CD14-positive monocyte (primary cell): ENCODE measurements around the gene PKM. TPM values are rescaled to one million over a fixed set of nuclear protein-coding genes. Genes with fewer than 3 reads are reported as not detected.

Experiments used
- DNase-seq, 3 donors: peaks; one replicate each; pipeline ENCODE4 v3.0.0-alpha.2; 2011 to 2022
- H2AFZ ChIP-seq: 2 replicates; pipeline ENCODE4 v1.6.0; 2012; ENCODE audit warnings: mild to moderate bottlenecking, low read depth, low read length, inconsistent platforms; ENCODE audit not compliant: insufficient read depth, poor library complexity, severe bottlenecking
- H3K27ac ChIP-seq, 2 donors: 1 replicate in 1 of 2; 2 replicates in 1 of 2; pipeline ENCODE4 v1.5.1; 2012 to 2013; ENCODE audit warnings: low read length in 2 of 2, control low read depth in 1 of 2, inconsistent platforms in 1 of 2, low read depth in 1 of 2, mild to moderate bottlenecking in 1 of 2
- H3K27me3 ChIP-seq, 2 donors: one replicate each; pipeline versions ENCODE4 v1.6.0 to v1.6.1; 2011 to 2013; ENCODE audit warnings: low read length in 2 of 2; ENCODE audit not compliant: control insufficient read depth in 2 of 2, insufficient read depth in 2 of 2
- H3K36me3 ChIP-seq, 2 donors: replicated peaks in 1 of 2; 1 replicate in 1 of 2; 2 replicates in 1 of 2; pipeline versions ENCODE4 v1.5.1 to v1.6.1; 2012 to 2013; ENCODE audit warnings: low read length in 2 of 2, control low read depth in 1 of 2, inconsistent platforms in 1 of 2, mild to moderate bottlenecking in 1 of 2; ENCODE audit not compliant: insufficient read depth in 2 of 2, control insufficient read depth in 1 of 2
- H3K4me1 ChIP-seq, 2 donors: 1 replicate in 1 of 2; 2 replicates in 1 of 2; pipeline versions ENCODE4 v1.5.1 to v1.6.1; 2012 to 2013; ENCODE audit warnings: low read length in 2 of 2, control low read depth in 1 of 2, inconsistent platforms in 1 of 2, mild to moderate bottlenecking in 1 of 2, moderate library complexity in 1 of 2; ENCODE audit not compliant: insufficient read depth in 2 of 2, control insufficient read depth in 1 of 2
- H3K4me2 ChIP-seq: replicated peaks from 2 replicates; pipeline ENCODE3; 2012; ENCODE audit warnings: low read length, moderate library complexity, mild to moderate bottlenecking; ENCODE audit not compliant: poor library complexity, severe bottlenecking; ENCODE audit errors: extremely low read depth
- H3K4me3 ChIP-seq, 3 experiments: fragments of 200-600 bp in 1 of 3; sonication (generic) in 1 of 3; replicated peaks in 1 of 3; 1 replicate in 2 of 3; 2 replicates in 1 of 3; pipeline ENCODE4 v1.5.1; 2011 to 2013; ENCODE audit warnings: low read length in 3 of 3, mild to moderate bottlenecking in 3 of 3, control low read depth in 2 of 3, low read depth in 2 of 3, inconsistent platforms in 1 of 3, moderate library complexity in 1 of 3
- H3K79me2 ChIP-seq: 2 replicates; pipeline ENCODE4 v1.6.0; 2012; ENCODE audit warnings: mild to moderate bottlenecking, control low read depth, inconsistent platforms, low read length, moderate library complexity; ENCODE audit not compliant: insufficient read depth
- H3K9ac ChIP-seq: 2 replicates; pipeline ENCODE4 v1.6.0; 2017; ENCODE audit warnings: low read length, mild to moderate bottlenecking; ENCODE audit not compliant: insufficient read depth, poor library complexity, severe bottlenecking
- H3K9me3 ChIP-seq, 2 donors: replicated peaks in 1 of 2; 1 replicate in 1 of 2; 2 replicates in 1 of 2; pipeline versions ENCODE4 v1.5.1 to v1.6.1; 2012 to 2013; ENCODE audit warnings: low read length in 2 of 2, control low read depth in 1 of 2; ENCODE audit not compliant: control insufficient read depth in 1 of 2, insufficient read depth in 1 of 2
- H4K20me1 ChIP-seq: 2 replicates; pipeline ENCODE4 v1.6.0; 2012; ENCODE audit warnings: mild to moderate bottlenecking, low read length, control low read depth, moderate library complexity; ENCODE audit not compliant: insufficient read depth
- H3K27ac Mint-ChIP-seq, 7 donors: one replicate each; pipeline ENCODE4 v1.8.0; 2020; ENCODE audit warnings: mild to moderate bottlenecking in 7 of 7, mixed read lengths in 7 of 7, moderate library complexity in 6 of 7, inconsistent platforms in 2 of 7
- H3K27me3 Mint-ChIP-seq, 3 donors: one replicate each; pipeline ENCODE4 v1.8.0; 2021 to 2022; ENCODE audit warnings: low read depth in 3 of 3, mild to moderate bottlenecking in 3 of 3, mixed read lengths in 3 of 3, moderate library complexity in 3 of 3, inconsistent platforms in 1 of 3
- H3K36me3 Mint-ChIP-seq, 2 donors: one replicate each; pipeline ENCODE4 v1.8.0; 2020; ENCODE audit warnings: mixed read lengths in 2 of 2, inconsistent platforms in 1 of 2, mild to moderate bottlenecking in 1 of 2
- H3K4me1 Mint-ChIP-seq: one replicate; pipeline ENCODE4 v1.8.0; 2020; ENCODE audit warnings: mild to moderate bottlenecking, mixed read lengths
- H3K4me3 Mint-ChIP-seq, 2 donors: one replicate each; pipeline ENCODE4 v1.8.0; 2020; ENCODE audit warnings: mild to moderate bottlenecking in 2 of 2, mixed read lengths in 2 of 2, moderate library complexity in 1 of 2
- H3K9me3 Mint-ChIP-seq, 7 donors: one replicate each; pipeline ENCODE4 v1.8.0; 2020 to 2022; ENCODE audit warnings: mixed read lengths in 7 of 7, mild to moderate bottlenecking in 6 of 7, moderate library complexity in 6 of 7, inconsistent platforms in 2 of 7
- CTCF ChIP-seq: fragments of 200-600 bp; IDR thresholded peaks from one replicate; pipeline ENCODE4 v1.8.0; 2022; ENCODE audit warnings: antibody characterized with exemption, mild to moderate bottlenecking
- WGBS: methylation state at CpG from one replicate; pipeline ENCODE4 v1.1.5; 2013; ENCODE audit warnings: missing lambda C conversion rate; ENCODE audit not compliant: insufficient coverage; 5-methylcytosine and 5-hydroxymethylcytosine counted together
- intact Hi-C, 2 donors: fragments of 100-400 bp; cut with micrococcal nuclease; formaldehyde crosslinking; loops; one replicate each; pipeline versions ENCODE4 v1.15.0 to v1.15.1; 2023
- polyA minus RNA-seq: library from RNA; depleted of rRNA, polyadenylated mRNA; stranded (reverse); fragments of >200 nt; gene quantifications from 2 replicates; pipeline ENCODE4 v1.2.3, GENCODE V29; 2012
- polyA plus RNA-seq, 3 donors: library from polyadenylated mRNA; depleted of rRNA in 1 of 3; unstranded in 2 of 3; stranded (reverse) in 1 of 3; fragments of 300-500 nt in 2 of 3; fragments of >200 nt in 1 of 3; fragmentation: Illumina TruSeq in 2 of 3; gene quantifications; 1 replicate in 2 of 3; 2 replicates in 1 of 3; pipeline ENCODE4 v1.2.3, GENCODE V29; 2012 to 2021
- total RNA-seq, 12 experiments: library from RNA in 1 of 12; stranded (reverse) in 1 of 12; fragments of 120-200 nt in 1 of 12; gene quantifications; one replicate each; pipeline ENCODE4 v1.2.4 and lab custom pipeline; 2013 to 2026; ENCODE audit warnings: mixed read lengths in 6 of 12, inconsistent platforms in 1 of 12

PKM gene
- 708 TPM for total RNA-seq (2013)
- polyA plus RNA-seq (100 to 1,000 TPM; 544 to 999 (median 986) TPM), polyA minus RNA-seq (556 and 786 TPM in 2 replicates), total RNA-seq (lab: John Stamatoyannopoulos, UW) (616 to 1,966 (median 911) reads per million in 11 experiments)

DNA sequence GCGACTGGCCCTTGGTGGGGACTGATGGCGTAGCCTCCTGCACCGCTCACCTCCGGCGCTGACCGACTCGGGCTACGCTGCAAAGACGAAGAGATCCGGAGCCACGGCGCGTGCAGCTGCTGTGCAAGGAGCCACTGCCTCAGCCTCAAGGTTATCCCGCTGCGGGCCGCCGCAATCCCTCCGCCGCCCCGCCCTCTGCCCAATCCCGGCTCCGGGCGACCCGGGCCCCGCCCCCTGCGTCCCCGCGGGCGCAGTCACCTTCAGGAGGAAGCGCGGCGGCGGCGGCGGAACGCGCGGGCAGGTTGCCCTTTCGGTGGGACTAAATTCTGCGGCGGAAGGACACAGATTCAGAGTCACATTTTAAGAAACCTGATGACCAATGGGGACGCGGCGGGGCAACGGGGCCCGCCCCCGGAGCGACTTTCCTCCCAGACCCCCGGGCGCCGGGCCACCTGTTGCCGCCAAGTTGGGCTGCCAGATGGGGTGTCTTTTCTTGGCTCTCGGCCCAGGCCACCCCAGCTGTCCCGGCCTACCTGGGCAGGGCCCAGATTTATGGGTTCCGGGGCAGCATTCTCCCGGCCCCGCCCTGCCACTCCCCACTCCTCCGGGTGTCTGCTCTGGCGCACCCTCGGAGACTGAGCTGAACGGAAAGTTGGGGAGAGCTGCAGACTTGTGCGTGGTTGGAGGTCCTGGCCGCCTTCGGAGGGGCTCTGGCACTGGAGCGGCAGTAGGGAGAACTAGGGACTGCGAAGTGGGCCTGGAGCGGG is at the start of gene PKM:
Gene PKM (minus strand): TSS at position 125 of the 767 bp plus-strand sequence. CDS start 12,093 bp downstream, outside the sequence.
- H3K9me3 ChIP-seq: no peaks in the 10 kb centered on the region
- H3K27ac Mint-ChIP-seq: peak within 1 kb of the TSS; percentile 98 to 100 (median 100)
- intact Hi-C loops: loop anchor here (1.0 to 5.0 kb wide), 3 partner anchors 34 to 41 kb away; partner anchors contain the start of genes PARP6 (in 2 of the 2) and GRAMD2A (in 1 of the 2)
- H3K27ac ChIP-seq: peak within 1 kb of the TSS; percentile 98 to 100
- peak within 1 kb of the TSS; percentile 91 to 95 (median 95) for H3K4me3 ChIP-seq
- no peaks in the 10 kb centered on the region for H3K27me3 Mint-ChIP-seq
- H3K36me3 Mint-ChIP-seq: peaks cover 0 to 4% of the 10 kb centered on the region in 2 donors
- H3K4me3 Mint-ChIP-seq: peak within 1 kb of the TSS; percentile 99
- H3K4me1 Mint-ChIP-seq: peaks cover 59% of the 10 kb centered on the region
- H3K36me3 ChIP-seq: no peaks in the 10 kb centered on the region
- peak; percentile 90 to 95 (median 94) for DNase-seq
- H4K20me1 ChIP-seq: peaks cover 14% of the 10 kb centered on the region
- H3K9ac ChIP-seq: peak within 1 kb of the TSS; percentile 98
- H3K4me1 ChIP-seq: peaks cover 61 to 66% of the 10 kb centered on the region in 2 donors
- H3K79me2 ChIP-seq: peaks cover 54% of the 10 kb centered on the region
- no peak for TF ChIP-seq CTCF
- no peaks in the 10 kb centered on the region for H3K27me3 ChIP-seq
- peak within 1 kb of the TSS; percentile 63 for H2AFZ ChIP-seq
- H3K4me2 ChIP-seq: peak within 1 kb of the TSS; percentile 86
- WGBS: 0% methylated on average over 59 of the region's 67 CpGs
- H3K9me3 Mint-ChIP-seq: peaks cover 0 to 2% (median 0%) of the 10 kb centered on the region in 7 donors

GRCh38 chr15:72280751-72281150 is 49.8 kb upstream of the PKM start:
- Histone ChIP-seq H3K27ac (no peak overlapping the region), H3K36me3 (no peaks in the 10 kb centered on the region), H3K4me2 (no peak overlapping the region), H3K79me2 (no peaks in the 10 kb centered on the region), H3K9ac (no peak overlapping the region), H4K20me1 (no peaks in the 10 kb centered on the region), H3K27me3 (no peaks in the 10 kb centered on the region), H3K4me1 (no peaks in the 10 kb centered on the region), H3K9me3 (no peaks in the 10 kb centered on the region), H3K4me3 (no peak overlapping the region), H2AFZ (no peak overlapping the region)
- intact Hi-C loops: no loop called here
- Mint-ChIP-seq H3K27ac (no peak overlapping the region), H3K4me3 (no peak overlapping the region), H3K9me3 (peaks cover 0 to 2% (median 0%) of the 10 kb centered on the region in 7 donors), H3K27me3 (peaks cover 3 to 9% (median 3%) of the 10 kb centered on the region in 3 donors), H3K4me1 (no peaks in the 10 kb centered on the region), H3K36me3 (peaks cover 0 to 3% of the 10 kb centered on the region in 2 donors)
- 95% methylated on average over 2 of the region's 2 CpGs for WGBS
- DNase-seq: no peak
- TF ChIP-seq CTCF: no peak
